GM12874 (cell line): ENCODE results near the gene SLC38A2.

Experiments used
- CTCF ChIP-seq: IDR thresholded peaks from 2 replicates; pipeline ENCODE4 v1.5.1; 2011; ENCODE audit warnings: low read depth, mild to moderate bottlenecking, control low read depth, low read length, moderate library complexity; ENCODE audit not compliant: insufficient read depth

The SLC38A2 gene

DNA sequence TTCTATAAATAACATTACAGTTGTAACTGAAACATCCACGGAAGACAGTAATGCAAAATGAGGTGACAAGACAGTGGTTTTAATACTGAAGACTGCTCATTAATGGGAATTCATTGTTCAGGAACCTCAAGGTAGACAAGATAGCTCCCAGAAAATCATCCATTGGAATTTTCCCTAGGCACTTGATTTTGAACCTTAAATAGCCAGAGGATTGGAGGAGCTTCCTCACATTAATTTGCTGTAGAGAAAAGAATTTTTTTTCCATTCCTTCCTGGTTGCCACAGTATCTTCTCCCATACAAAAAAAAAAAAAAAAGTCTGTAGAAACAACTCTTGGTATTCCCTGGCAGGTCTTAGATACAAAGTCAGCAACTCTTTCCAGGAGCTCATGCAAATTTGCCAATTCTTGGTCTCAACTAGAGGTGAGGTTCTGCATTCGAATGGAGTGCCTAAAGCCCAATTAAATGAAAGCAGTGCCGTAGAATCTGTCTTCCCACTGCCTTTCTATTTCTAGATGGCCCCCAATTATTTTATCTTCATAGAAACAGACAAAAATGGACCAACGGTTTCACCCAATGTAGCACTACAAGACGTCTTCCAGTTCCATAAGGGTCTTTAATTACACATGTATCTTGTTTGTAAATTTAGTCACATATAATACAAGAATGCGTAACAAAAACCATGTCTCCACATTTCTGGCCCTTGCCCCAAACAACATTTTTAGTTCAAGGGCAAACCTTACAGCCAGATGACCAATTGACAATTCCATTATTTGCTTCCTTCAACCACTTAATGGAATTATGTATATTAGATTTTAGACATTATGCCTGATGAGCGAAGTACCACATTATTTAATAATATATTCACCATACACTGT is 13.5 kb downstream of the SLC38A2 start:
- TF ChIP-seq CTCF: no peak

DNA sequence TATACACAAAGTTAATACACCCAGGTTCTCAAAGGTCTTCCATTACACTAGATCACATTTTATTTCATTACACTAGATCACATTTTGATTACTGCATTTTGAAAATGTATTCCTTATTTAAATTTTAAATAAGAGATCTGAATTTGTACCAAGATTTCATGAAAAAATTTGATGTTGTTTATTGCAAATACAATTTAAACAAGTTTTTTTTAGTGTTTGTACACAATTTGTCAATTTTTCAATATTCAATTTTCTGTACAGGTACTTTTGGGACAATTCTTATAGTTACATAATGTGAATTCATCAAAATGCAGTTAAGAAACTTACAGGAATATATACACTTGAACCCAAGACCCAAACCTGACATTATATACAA is 14.3 kb downstream of the SLC38A2 start:
- TF ChIP-seq CTCF: no peak

DNA sequence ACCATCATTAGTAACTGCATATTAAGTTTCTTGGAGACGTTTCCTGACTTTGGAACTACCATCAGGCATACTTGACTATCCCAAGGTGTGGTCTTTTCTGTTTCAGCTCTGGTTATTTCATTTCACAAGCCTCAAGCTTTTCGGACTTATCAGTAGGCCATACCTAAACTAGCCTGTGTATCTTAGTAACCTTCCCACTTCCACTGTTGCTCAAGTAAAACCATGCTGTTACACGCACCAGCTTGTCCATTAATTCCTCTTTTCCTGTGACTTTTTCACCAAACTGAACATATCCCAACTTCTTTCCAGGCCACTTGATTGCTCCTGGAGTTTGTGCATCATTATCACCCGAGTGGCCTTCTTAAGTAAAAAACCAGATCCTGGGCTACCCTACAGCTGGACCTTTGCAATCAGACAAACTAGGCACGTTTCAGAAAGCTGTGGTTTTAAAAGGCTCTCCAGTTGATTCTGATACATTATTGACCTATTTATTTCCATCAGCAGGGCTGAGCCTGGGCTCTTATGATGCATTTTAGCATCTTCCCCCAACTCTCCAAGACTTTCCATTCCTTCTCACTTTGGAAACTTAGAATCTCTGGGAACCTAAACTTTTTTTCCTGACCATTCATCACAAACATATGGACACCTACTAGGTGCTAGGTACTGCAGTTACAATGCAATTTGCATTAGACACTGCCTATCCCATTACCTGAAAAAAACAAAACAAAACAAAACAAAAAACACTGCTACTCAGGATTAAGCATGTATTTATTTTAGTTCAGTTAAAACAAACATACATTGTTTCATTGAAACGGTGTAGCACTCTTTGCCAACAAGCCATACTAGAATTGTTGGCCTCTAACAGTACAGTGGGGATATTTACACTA is 14.9 kb downstream of the SLC38A2 start:
- no peak for TF ChIP-seq CTCF

GRCh38 chr12:46356655-46357437 is 15.7 kb downstream of the SLC38A2 start:
- TF ChIP-seq CTCF: no peak

- no peak for TF ChIP-seq CTCF
These were observed 17.8 kb downstream of the SLC38A2 start for GRCh38 chr12:46354802-46355199.

DNA sequence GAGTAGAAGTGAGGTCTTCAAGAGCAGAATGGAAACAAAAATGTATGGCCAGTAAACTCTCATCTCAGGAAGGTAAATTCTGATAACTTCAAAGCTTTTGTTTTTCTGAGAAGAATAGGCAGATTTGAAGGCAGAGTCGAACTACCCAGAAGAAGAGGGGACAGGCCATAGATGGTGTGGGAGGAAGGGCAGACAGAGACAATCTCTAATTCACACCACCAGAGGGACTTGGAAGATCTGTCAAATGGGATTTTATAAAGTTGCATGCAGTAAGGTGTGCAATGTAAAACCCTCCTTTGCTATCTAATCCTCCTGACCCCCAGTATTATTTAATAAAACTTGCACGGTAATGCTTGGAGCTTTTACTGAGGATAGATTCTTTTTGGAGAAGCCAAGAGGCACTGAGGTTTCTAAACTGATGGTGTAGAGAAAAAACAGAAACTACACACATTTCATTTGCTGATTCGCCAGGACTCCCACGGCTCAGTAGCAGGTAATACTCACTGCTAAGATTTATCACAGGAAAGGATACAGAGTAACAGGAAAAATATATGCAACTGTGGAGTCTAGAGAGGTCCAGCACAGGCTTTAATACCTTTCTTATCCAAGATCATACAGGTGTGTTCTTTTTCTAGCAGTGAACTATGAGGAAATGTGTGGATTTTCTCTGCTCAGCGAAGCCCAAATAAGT is 18.3 kb downstream of the SLC38A2 start:
- no peak for TF ChIP-seq CTCF
